ENCODE data around the gene NAALADL2. TPM values are rescaled to one million over a fixed set of nuclear protein-coding genes. Genes with fewer than 3 reads are reported as not detected.

NAALADL2 gene
- total RNA-seq, 1 experiment from 2014 or later = 1.9 TPM

GRCh38 chr3:175255698-175256097 lies 396.6 kb downstream of the NAALADL2 start:
- Histone ChIP-seq H3K9me2 (replicated peaks; ENCODE audit: low read length) (no peaks in the 10 kb centered on the region), H4K20me1 (ENCODE audit: low read length) (no peaks in the 10 kb centered on the region), H3F3A (ENCODE audit: low read length, unreplicated experiment) (no peaks in the 10 kb centered on the region), H3K36me3 (ENCODE audit: low read depth, low read length) (no peaks in the 10 kb centered on the region), H3K4me1 (ENCODE audit: insufficient read depth, low read length) (peaks cover 22% of the 10 kb centered on the region), H3K9ac (ENCODE audit: low read length) (no peak overlapping the region), H2AFZ (ENCODE audit: low read length) (no peak overlapping the region), H3K79me2 (ENCODE audit: low read length) (no peaks in the 10 kb centered on the region), H3K4me2 (ENCODE audit: low read length) (no peak overlapping the region), H3K27ac (ENCODE audit: low read length) (no peak overlapping the region), H3K4me3 (ENCODE audit: low read length) (no peak overlapping the region), H3K9me3 (ENCODE audit: low read length) (no peaks in the 10 kb centered on the region), H3K27me3 (ENCODE audit: low read length) (no peaks in the 10 kb centered on the region)
- intact Hi-C loops (cut with micrococcal nuclease) = no loop called here
- CTCF ChIA-PET = no interaction called here
- DNase-seq (peak; percentile 61), ATAC-seq (no peak)
- BruUV-seq (replicated peaks) = no TSS peak
- POLR2A ChIA-PET (ENCODE audit: unreplicated experiment) = no interaction called here
- no peak for TF ChIP-seq EZH2phosphoT487 (IDR thresholded peaks at IDR 0.05; ENCODE audit: borderline replicate concordance, low read length)
- no peak for TF ChIP-seq EZH2 (IDR thresholded peaks at IDR 0.05; ENCODE audit: low read length, unreplicated experiment)
- TF ChIP-seq CTCF (conservative IDR thresholded peaks at IDR 0.05; ENCODE audit: low read depth, low read length) = no peak

GRCh38 chr3:175257123-175257522 lies 398.0 kb downstream of the NAALADL2 start:
- POLR2A ChIA-PET (ENCODE audit: unreplicated experiment) = no interaction called here
- no peak for TF ChIP-seq EZH2 (IDR thresholded peaks at IDR 0.05; ENCODE audit: low read length, unreplicated experiment)
- no peak for TF ChIP-seq CTCF (conservative IDR thresholded peaks at IDR 0.05; ENCODE audit: low read depth, low read length)
- TF ChIP-seq EZH2phosphoT487 (IDR thresholded peaks at IDR 0.05; ENCODE audit: borderline replicate concordance, low read length) = no peak
- no TSS peak for BruUV-seq (replicated peaks)
- H3K4me1 ChIP-seq (ENCODE audit: insufficient read depth, low read length) = peaks cover 29% of the 10 kb centered on the region
- H3K4me3 ChIP-seq (ENCODE audit: low read length) = no peak overlapping the region
- no peaks in the 10 kb centered on the region for H4K20me1 ChIP-seq (ENCODE audit: low read length)
- no peaks in the 10 kb centered on the region for H3K79me2 ChIP-seq (ENCODE audit: low read length)
- no peak for ATAC-seq
- intact Hi-C loops (cut with micrococcal nuclease) = no loop called here
- CTCF ChIA-PET = no interaction called here
- H3K9me2 ChIP-seq (replicated peaks; ENCODE audit: low read length) = no peaks in the 10 kb centered on the region
- no peak for DNase-seq
- no peak overlapping the region for H3K27ac ChIP-seq (ENCODE audit: low read length)
- no peaks in the 10 kb centered on the region for H3K36me3 ChIP-seq (ENCODE audit: low read depth, low read length)
- no peaks in the 10 kb centered on the region for H3K9me3 ChIP-seq (ENCODE audit: low read length)
- H3K4me2 ChIP-seq (ENCODE audit: low read length) = no peak overlapping the region
- H2AFZ ChIP-seq (ENCODE audit: low read length) = no peak overlapping the region
- H3K27me3 ChIP-seq (ENCODE audit: low read length) = no peaks in the 10 kb centered on the region
- no peaks in the 10 kb centered on the region for H3F3A ChIP-seq (ENCODE audit: low read length, unreplicated experiment)
- H3K9ac ChIP-seq (ENCODE audit: low read length) = no peak overlapping the region

- H3K9me2 ChIP-seq (replicated peaks; ENCODE audit: low read length) = no peaks in the 10 kb centered on the region
- no peak for TF ChIP-seq EZH2phosphoT487 (IDR thresholded peaks at IDR 0.05; ENCODE audit: borderline replicate concordance, low read length)
- TF ChIP-seq EZH2 (IDR thresholded peaks at IDR 0.05; ENCODE audit: low read length, unreplicated experiment) = no peak
- TF ChIP-seq CTCF (conservative IDR thresholded peaks at IDR 0.05; ENCODE audit: low read depth, low read length) = no peak
- DNase-seq = peak; percentile 59
- no peaks in the 10 kb centered on the region for H3K36me3 ChIP-seq (ENCODE audit: low read depth, low read length)
- H3K4me3 ChIP-seq (ENCODE audit: low read length) = no peak overlapping the region
- H3K9ac ChIP-seq (ENCODE audit: low read length) = no peak overlapping the region
- BruUV-seq (replicated peaks) = no TSS peak
- no peaks in the 10 kb centered on the region for H3K9me3 ChIP-seq (ENCODE audit: low read length)
- POLR2A ChIA-PET (ENCODE audit: unreplicated experiment) = no interaction called here
- H3K4me2 ChIP-seq (ENCODE audit: low read length) = no peak overlapping the region
- no peaks in the 10 kb centered on the region for H3F3A ChIP-seq (ENCODE audit: low read length, unreplicated experiment)
- H3K27me3 ChIP-seq (ENCODE audit: low read length) = no peaks in the 10 kb centered on the region
- H2AFZ ChIP-seq (ENCODE audit: low read length) = no peak overlapping the region
- H3K79me2 ChIP-seq (ENCODE audit: low read length) = no peaks in the 10 kb centered on the region
- peak overlapping the region; percentile 87 for H3K27ac ChIP-seq (ENCODE audit: low read length)
- H4K20me1 ChIP-seq (ENCODE audit: low read length) = no peaks in the 10 kb centered on the region
- ATAC-seq = peak; percentile 48
- CTCF ChIA-PET = no interaction called here
- H3K4me1 ChIP-seq (ENCODE audit: insufficient read depth, low read length) = peaks cover 29% of the 10 kb centered on the region
- intact Hi-C loops (cut with micrococcal nuclease) = no loop called here
These were observed 399.6 kb downstream of the NAALADL2 start for GRCh38 chr3:175258763-175259162.
